Measurements from ENCODE around the gene TTLL6.
"Not testable (repeated sequence)": the region's sequence is repeated elsewhere in the genome, so short reads cannot be mapped to it uniquely, and the experiment has no call there.

TTLL6 gene

DNA sequence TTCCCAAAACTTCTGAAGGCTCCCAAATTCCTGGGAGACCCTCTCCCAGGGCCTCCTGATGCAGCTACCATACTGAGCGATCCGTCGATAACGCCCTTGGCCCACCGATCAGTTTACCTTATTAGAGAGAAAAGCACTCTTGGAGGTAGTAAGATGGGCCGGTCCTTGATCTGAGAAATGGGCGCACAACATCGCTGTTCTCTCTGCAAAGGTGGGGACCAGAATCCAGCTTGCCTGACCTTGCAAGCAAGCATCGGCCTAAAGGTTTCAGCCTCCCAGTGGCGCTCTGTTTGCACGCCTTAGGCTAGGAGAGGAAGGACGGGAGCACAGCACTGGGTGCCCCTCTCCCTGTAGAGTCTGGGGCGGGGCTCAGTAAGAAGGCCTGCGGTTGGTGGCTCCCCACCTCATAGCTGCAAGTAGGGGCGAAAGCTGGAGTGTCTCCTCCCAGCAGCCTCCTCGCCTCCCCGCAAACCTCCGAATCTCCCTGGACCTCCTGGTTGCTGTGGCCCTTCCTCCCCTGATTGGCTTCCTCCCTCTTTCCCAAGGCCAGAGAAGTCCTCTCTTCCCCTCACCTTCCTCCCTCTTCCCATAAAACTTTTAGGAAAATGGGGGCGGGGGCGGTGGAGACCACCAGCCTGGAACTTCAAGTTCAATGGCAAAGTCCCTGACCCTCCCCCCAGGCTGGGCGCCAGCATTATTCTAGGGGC, 94.7 kb downstream of the TTLL6 start, which contains the start of gene PRAC1:
PRAC1 (minus strand) TSS at position 318 of the 707 bp plus-strand sequence; CDS start at position 192, 126 bp downstream.
- no peak for DNase-seq

DNA sequence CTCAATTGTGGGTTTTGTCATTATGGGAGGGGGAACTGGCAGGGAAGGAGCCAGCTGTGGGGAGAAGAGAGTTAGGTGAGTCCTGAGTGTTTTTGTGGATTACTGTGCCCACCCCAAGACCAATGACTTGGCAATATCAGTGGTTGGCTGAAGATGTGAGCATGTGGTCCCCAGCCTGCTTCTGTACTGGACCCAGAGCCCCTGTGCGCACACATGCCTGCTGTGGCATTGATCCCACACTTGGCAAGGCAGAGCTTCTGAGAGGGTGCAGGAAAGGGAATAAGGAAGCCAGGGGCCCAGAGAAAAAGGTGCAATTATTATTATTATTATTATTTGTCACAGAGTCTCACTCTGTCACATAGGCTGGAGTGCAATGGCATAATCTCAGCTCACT, 96.0 kb downstream of the TTLL6 start:
- no peak for DNase-seq

DNA sequence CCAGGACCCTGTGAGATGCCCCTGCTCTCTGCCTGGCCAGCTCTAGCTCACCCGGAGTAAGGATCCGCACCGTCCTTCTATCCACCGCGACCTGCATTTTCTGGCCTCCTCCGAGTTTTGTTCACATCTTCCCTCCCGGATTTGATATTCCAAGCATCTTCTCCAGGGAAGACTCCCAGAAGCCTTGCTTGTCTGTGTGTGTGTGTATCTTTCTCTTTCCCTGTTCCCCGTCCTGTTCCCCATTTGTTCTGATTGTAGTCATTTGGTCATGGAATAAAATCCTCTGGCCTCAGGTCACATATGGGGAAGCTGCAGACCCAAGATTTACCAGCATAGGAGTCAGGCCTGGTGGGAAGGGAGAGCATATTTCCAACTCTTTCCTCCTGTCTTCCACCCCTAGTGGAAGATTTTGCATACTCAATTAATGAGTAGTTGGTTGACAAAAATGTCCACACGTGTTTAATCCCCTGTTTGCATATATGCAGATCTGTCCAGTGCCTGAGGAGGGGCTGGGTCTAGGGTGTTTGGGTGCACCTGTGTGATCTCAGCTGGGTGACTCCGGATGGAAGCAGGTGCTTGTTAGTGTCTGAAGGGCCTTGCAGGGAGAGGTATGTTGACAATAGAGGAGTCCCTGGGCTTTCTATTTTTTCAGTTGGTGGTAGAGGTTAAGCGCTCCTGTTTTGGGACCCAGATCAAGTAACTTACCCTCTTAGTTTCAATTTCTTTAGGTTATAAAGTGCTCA, 96.6 kb downstream of the TTLL6 start:
- no peak for DNase-seq

DNA sequence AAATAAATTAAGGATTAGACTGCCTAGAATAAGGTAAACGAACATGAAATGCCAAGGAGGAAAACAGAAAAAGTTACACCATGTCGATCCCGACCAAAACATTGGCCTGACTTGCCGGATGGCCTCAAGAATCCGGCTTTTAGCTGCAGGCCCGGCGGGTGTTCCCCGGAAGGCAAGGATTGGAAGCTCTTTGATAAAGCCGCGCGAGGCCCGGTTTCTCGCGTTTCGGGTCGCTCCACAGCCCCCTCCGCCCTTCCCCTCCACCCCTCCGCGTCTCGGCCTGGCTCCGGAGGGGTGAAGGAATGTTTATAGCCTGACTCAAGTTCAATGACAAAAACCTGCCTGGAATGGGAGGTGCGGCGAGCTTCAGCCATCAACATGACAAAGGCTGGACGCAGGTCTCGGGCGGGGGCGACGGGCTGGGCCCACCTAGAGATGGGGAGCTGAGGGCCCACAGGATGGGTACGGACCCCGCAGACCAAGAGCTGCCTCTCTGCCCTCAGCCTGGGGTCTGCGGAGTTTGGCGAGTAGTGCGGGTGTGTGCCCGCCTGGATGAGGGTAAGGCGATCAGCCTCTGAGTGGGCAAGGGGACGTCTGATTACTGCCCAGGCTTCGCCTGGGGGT, 97.3 kb downstream of the TTLL6 start:
- DNase-seq, result no peak

DNA sequence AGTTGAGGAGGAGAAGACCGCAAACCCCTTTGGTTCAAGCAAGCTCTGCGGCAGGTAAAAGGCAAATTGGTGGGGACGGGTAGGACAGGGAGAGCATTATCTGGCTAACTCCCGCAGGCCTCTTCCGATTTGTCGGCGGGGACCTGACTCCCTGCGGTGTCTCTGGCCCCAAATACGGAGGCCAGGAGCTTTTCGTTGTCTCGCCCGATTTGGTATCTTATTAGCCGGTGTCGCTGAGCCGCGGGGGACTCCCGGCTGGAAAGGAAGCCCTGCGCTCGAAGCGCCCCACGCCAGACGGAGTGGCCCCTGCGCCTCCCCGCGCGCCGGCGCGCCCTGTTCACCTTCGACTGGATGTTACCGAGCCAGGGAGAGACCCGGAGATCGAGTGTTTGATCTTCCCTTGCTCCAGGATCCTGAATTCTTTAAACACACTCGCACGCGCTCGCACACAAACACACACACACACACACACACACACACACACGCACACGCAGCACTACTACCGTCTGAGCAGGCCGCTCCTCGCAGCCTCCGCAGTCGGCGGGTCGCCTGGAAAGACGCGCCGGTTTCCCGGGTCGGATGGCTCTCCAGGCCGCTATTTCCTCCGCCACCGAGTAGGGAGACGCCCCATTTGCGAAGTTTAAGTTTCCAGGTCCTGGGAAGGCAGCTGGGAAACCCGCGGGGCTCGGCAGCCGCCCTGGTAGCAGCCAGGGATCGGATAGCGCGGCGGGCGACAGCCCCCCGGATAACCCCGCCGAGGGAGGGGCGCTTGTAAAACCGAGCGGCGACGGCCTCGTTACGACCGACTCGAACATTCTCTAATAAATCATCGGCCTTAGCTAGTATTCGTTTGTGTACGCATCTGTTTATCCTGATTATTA, 98.0 kb downstream of the TTLL6 start:
- no peak for DNase-seq

DNA sequence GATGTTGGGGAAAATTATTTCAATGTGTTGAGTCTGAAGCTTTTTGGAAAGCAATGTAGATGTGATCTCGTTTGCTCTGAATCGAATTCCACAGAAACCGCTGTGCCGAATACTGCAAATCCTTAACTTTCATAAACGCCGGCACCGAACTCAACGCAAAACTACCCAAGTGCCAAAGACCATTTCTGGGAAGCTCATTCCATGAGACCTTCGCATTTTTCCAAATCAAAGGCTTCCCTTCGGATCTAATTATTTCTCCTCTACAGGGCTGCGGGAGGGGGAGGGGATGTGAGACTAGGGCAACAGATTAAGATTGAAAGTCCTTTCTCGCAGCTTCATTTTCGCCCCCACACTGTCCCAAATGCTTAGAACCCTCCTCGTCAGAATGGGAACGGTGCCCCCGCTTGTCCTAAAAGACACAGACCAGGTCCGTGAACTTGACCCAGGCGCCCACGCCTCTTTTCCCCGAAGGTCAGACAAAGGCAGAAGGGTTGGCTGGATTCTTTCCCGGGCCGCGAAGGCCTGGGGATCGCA, 98.7 kb downstream of the TTLL6 start:
- no peak for DNase-seq

DNA sequence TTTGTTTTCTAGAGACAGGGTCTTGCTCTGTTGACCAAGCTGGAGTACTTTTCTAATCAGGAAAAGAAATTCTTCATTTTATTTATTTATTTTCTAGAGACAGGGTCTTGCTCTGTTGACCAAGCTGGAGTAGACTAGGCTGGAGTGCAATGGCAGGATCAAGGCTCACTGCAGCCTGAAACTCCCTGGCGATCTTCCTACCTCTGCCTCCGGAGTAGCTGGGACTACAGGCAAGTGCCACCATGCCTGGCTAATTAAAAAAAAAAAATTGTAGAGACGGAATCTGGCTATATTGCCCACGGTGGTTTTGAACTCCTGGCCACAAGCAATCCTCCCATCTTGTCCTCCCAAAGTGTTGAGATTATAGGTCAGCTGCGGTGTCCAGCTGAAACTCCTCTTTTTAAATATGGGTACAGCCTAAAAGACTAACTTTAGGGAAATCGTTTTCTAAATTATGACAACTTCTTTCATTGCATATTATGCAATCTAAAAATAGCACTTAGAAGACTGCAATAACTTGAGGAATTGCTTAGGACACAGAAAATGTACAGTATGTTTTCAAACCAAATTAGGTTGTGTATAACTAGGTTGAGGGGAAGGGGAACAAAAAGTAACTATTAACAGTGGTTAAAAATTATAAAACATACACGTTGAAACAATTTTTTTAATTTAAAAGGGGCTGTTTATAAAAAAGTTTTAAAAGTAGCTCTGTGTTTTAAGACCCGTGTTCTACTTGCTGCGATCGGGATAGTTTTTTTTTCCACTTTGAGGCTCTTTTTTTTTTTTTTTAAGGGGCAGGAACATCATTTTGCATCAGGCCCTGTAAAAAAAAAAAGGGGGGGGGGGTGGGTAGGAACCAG, 99.4 kb downstream of the TTLL6 start:
- no peak for DNase-seq

DNA sequence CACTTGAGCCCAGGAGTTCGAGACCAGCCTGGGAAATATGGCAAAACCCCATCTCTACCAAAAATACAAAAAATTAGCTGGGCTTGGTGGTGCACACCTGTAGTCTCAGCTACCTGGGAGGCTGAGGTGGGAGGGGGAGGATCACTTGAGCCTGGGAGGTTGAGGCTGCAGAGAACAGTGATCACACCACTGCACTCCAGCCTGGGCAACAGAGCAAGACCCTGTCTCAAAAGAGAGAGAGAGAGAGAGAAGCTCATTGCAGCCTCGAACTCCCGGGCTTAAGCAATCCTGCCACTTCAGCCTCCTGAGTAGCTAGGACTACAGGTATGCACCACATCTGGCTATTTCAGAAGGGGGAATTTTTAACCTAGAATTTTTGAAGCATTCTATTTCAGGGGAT, 100.5 kb downstream of the TTLL6 start:
- not testable (repeated sequence) for DNase-seq

DNA sequence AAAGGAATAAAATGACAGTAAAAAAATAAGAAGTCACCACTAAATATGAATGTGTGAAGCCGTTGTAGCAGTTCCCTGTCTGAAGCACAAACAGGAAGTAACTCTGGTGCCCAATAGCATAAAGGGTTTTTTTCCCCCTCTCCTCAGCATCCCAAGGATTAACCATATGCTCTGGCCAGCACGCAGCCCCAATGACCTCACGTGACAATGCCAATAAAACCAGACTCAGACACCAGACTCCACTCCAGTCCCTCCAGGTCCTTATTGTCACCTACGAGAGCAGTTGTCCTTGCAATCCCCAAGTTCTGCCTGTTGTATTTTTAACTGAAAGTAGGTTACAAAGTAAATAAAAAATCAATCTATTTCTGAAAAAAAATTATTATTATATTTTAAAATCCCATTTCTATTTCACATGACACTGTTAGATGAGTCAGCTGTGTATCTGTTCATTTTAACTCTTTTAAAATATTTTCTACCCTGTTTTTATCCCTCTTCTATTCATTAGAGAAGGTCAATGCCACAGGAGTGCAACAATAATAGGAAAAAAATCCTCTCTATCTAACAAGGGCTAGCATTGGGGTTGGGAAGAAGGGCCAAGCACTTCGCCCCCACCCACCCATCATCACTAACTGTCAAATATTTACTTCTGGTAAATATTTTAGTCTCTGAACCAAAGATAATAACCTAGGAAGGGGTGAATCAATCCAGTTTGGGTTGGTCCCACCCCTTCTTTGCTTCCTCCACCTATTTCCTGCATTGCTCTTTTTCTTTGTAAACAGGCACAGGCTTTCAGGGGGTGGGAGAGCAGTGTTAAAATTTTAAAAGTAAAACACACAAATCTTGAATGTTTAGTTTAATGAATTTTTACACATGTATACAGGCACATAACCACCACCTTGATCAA, 101.3 kb downstream of the TTLL6 start:
- DNase-seq, result no peak

All from NCI-H2081 (cell line).